ENCODE results near the gene ANO2.

The ANO2 gene

DNA sequence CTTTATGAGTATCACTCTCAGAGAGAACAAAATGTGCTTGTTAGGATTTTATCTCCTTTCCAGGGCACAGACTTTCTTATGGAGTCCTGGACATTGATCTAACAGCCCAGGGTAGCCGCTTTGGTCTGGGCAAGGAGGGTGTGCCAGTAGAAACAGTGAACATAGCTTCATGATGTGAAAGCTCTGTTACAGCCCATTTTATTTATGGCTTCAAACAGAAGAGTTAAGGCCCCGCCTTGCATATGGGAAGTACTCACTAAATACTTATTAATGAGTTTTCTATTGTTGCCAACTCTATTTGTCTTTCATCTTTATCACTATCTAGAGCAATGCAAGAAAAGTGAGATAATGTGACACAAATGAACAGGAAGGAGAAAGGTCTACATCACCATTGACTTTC is 312.6 kb downstream of the ANO2 start:
- H3K27me3 ChIP-seq (ENCODE audit: insufficient read depth, low read length): no peaks in the 10 kb centered on the region
- no peaks in the 10 kb centered on the region for H3K36me3 ChIP-seq (ENCODE audit: insufficient read depth, low read length)
- H3K4me1 ChIP-seq (ENCODE audit: insufficient read depth, low read length): no peaks in the 10 kb centered on the region
- WGBS: 98% methylated on average over 2 of the region's 2 CpGs
- H3K9ac ChIP-seq (ENCODE audit: low read depth, low read length): no peak overlapping the region
- no peaks in the 10 kb centered on the region for H3K9me3 ChIP-seq (ENCODE audit: insufficient read depth, low read depth, low read length)
- no peak overlapping the region for H3K27ac ChIP-seq (ENCODE audit: low read depth, low read length)
- H3K4me3 ChIP-seq (ENCODE audit: low read length): no peak overlapping the region

- no peak overlapping the region for H3K9ac ChIP-seq (ENCODE audit: low read depth, low read length)
- H3K27me3 ChIP-seq (ENCODE audit: insufficient read depth, low read length): no peaks in the 10 kb centered on the region
- no peaks in the 10 kb centered on the region for H3K4me1 ChIP-seq (ENCODE audit: insufficient read depth, low read length)
- H3K9me3 ChIP-seq (ENCODE audit: insufficient read depth, low read depth, low read length): no peaks in the 10 kb centered on the region
- H3K36me3 ChIP-seq (ENCODE audit: insufficient read depth, low read length): no peaks in the 10 kb centered on the region
- H3K27ac ChIP-seq (ENCODE audit: low read depth, low read length): no peak overlapping the region
- no peak overlapping the region for H3K4me3 ChIP-seq (ENCODE audit: low read length)
- 86% methylated on average over 5 of the region's 5 CpGs for WGBS
Observed at GRCh38 chr12:5631497-5631896, 313.6 kb downstream of the ANO2 start.

GRCh38 chr12:5630726-5631125 is 314.3 kb downstream of the ANO2 start:
- Histone ChIP-seq H3K9ac (ENCODE audit: low read depth, low read length) (no peak overlapping the region), H3K4me3 (ENCODE audit: low read length) (no peak overlapping the region), H3K9me3 (ENCODE audit: insufficient read depth, low read depth, low read length) (no peaks in the 10 kb centered on the region), H3K36me3 (ENCODE audit: insufficient read depth, low read length) (no peaks in the 10 kb centered on the region), H3K27ac (ENCODE audit: low read depth, low read length) (no peak overlapping the region), H3K4me1 (ENCODE audit: insufficient read depth, low read length) (no peaks in the 10 kb centered on the region), H3K27me3 (ENCODE audit: insufficient read depth, low read length) (no peaks in the 10 kb centered on the region)
- 92% methylated on average over 4 of the region's 4 CpGs for WGBS

DNA sequence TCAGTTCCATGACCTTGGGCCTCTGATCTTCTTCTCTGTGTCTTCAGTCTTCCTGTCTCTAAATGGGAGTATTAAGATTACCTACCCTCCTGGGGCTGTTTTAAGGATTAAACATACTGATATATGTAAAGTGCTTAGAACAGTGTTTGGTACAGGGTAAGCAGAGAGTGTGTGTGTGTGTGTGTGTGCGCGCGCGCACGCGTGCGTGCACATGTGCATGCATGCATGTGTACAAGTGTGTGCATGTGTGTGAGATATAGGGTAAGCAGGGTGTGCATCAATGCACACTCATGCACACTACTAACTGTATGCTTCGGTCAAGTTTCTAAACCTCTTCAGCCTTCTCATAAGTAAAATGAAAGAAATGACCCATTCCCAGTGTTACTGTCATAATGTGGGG is 316.6 kb downstream of the ANO2 start:
- Histone ChIP-seq H3K9ac (ENCODE audit: low read depth, low read length) (no peak overlapping the region), H3K27me3 (ENCODE audit: insufficient read depth, low read length) (no peaks in the 10 kb centered on the region), H3K9me3 (ENCODE audit: insufficient read depth, low read depth, low read length) (no peaks in the 10 kb centered on the region), H3K27ac (ENCODE audit: low read depth, low read length) (no peak overlapping the region), H3K4me3 (ENCODE audit: low read length) (no peak overlapping the region), H3K36me3 (ENCODE audit: insufficient read depth, low read length) (no peaks in the 10 kb centered on the region), H3K4me1 (ENCODE audit: insufficient read depth, low read length) (0 out of 2 replicates have a peak, but pooled peaks cover under 1% of the 10 kb centered on the region)
- WGBS: 97% methylated on average over 7 of the region's 8 CpGs

DNA sequence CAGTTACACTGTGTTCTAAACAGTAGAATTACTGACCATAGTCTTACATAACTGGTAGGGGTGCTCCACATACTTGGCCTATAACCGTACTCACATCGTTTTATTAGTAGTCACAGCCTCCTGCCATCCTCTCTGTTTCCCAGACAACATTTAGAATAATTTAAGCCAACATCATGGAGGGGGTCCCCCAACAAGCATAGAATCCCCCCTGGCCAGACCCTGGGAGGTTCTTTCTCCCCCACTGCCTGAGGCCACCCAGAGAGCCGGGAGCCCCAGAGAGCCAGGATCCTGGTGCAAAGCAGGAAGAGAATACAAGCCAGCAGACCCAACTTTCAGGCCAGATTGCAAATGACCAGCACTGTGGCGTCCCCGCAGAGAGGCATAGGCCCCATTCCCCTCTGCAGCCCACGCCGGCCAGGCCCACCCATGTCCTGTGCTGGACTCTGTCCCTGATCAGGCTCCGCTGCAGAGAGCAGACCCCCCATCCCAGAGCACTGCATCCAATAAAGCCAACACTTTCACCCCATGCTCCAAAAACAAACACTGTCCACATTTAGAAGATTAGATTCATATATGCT is 317.9 kb downstream of the ANO2 start:
- Histone ChIP-seq H3K4me1 (ENCODE audit: insufficient read depth, low read length) (peaks cover 4% of the 10 kb centered on the region; the same call in 1 of the 2 replicates), H3K9me3 (ENCODE audit: insufficient read depth, low read depth, low read length) (no peaks in the 10 kb centered on the region), H3K36me3 (ENCODE audit: insufficient read depth, low read length) (no peaks in the 10 kb centered on the region), H3K4me3 (ENCODE audit: low read length) (no peak overlapping the region), H3K9ac (ENCODE audit: low read depth, low read length) (no peak overlapping the region), H3K27me3 (ENCODE audit: insufficient read depth, low read length) (no peaks in the 10 kb centered on the region), H3K27ac (ENCODE audit: low read depth, low read length) (no peak overlapping the region)
- WGBS: 83% methylated on average over 8 of the region's 8 CpGs

DNA sequence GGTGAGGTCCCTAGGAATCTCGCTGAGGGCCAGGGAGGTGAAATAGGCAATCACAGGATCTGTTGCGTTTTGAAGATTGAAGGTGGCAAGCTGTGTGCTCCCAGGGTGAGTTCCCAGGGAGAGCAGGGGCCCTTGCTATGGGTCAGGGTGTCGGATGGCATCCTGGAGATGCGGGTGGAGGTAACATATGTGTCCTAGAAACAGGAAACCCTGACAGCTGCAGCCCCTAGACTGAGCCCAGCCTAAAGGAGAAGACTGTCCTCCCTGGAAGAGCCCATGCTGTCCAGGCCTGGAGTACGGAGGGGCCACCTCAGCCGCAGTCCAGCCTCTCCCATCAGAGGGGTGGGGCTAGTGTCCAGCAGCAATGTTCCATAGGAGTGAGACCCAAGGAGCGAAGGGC is 318.9 kb downstream of the ANO2 start:
- Histone ChIP-seq H3K9ac (ENCODE audit: low read depth, low read length) (no peak overlapping the region), H3K36me3 (ENCODE audit: insufficient read depth, low read length) (no peaks in the 10 kb centered on the region), H3K27me3 (ENCODE audit: insufficient read depth, low read length) (no peaks in the 10 kb centered on the region), H3K4me3 (ENCODE audit: low read length) (no peak overlapping the region), H3K27ac (ENCODE audit: low read depth, low read length) (no peak overlapping the region), H3K4me1 (ENCODE audit: insufficient read depth, low read length) (peaks cover 4% of the 10 kb centered on the region; the same call in 1 of the 2 replicates), H3K9me3 (ENCODE audit: insufficient read depth, low read depth, low read length) (no peaks in the 10 kb centered on the region)
- 90% methylated on average over 7 of the region's 7 CpGs for WGBS

DNA sequence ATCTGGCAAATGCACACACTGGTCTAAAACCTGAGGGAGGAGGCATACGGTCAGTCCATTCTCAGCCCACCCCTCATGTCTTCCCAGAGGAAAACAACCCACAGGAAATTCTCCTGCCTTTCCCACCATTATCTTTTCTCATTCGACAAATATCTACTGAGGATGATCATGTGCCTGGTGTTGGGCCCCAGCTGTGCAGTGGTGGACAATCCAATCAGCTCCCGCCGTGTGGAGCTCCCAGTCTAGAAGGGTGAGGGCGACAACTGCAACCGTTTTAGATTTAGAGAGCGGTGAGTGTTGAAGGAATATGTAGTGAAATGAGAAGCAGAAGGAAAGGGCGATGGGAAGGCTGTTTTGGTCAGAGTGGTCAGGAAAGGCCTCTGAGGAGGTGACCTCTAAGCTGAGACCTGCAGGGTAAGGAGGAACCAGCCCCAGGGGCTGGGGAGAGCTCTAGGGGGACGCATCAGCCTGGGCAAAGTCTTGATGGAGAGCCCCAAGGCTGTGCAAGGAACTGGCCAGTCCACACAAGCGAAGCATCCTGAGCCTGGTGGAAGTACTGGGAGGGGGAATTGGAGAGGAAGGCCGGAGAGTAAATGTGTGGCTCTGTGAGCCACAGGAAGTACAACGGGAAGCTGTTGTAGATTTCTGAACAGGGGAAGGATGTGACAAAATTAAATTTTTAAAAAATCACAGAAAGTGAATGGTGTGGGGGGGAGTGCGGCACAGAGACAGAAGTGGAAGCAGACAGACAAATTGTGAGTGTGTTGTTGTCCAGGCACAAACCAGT is 320.4 kb downstream of the ANO2 start:
- H3K27me3 ChIP-seq (ENCODE audit: insufficient read depth, low read length): no peaks in the 10 kb centered on the region
- peaks cover 4% of the 10 kb centered on the region; the same call in 1 of the 2 replicates for H3K4me1 ChIP-seq (ENCODE audit: insufficient read depth, low read length)
- no peaks in the 10 kb centered on the region for H3K9me3 ChIP-seq (ENCODE audit: insufficient read depth, low read depth, low read length)
- 91% methylated on average over 13 of the region's 13 CpGs for WGBS
- H3K27ac ChIP-seq (ENCODE audit: low read depth, low read length): no peak overlapping the region
- no peak overlapping the region for H3K9ac ChIP-seq (ENCODE audit: low read depth, low read length)
- H3K36me3 ChIP-seq (ENCODE audit: insufficient read depth, low read length): no peaks in the 10 kb centered on the region
- no peak overlapping the region for H3K4me3 ChIP-seq (ENCODE audit: low read length)

- H3K4me3 ChIP-seq (ENCODE audit: low read length): no peak overlapping the region
- WGBS: 77% methylated on average over 7 of the region's 7 CpGs
- no peak overlapping the region for H3K9ac ChIP-seq (ENCODE audit: low read depth, low read length)
- no peaks in the 10 kb centered on the region for H3K9me3 ChIP-seq (ENCODE audit: insufficient read depth, low read depth, low read length)
- no peak overlapping the region for H3K27ac ChIP-seq (ENCODE audit: low read depth, low read length)
- H3K27me3 ChIP-seq (ENCODE audit: insufficient read depth, low read length): no peaks in the 10 kb centered on the region
- peaks cover 4% of the 10 kb centered on the region; the same call in 1 of the 2 replicates for H3K4me1 ChIP-seq (ENCODE audit: insufficient read depth, low read length)
- no peaks in the 10 kb centered on the region for H3K36me3 ChIP-seq (ENCODE audit: insufficient read depth, low read length)
Observed at GRCh38 chr12:5623411-5623810, 321.6 kb downstream of the ANO2 start.

GRCh38 chr12:5622280-5622679 is 322.8 kb downstream of the ANO2 start:
- Histone ChIP-seq H3K4me1 (ENCODE audit: insufficient read depth, low read length) (peaks cover 4% of the 10 kb centered on the region; the same call in 1 of the 2 replicates), H3K27ac (ENCODE audit: low read depth, low read length) (no peak overlapping the region), H3K36me3 (ENCODE audit: insufficient read depth, low read length) (no peaks in the 10 kb centered on the region), H3K27me3 (ENCODE audit: insufficient read depth, low read length) (no peaks in the 10 kb centered on the region), H3K9ac (ENCODE audit: low read depth, low read length) (no peak overlapping the region), H3K4me3 (ENCODE audit: low read length) (no peak overlapping the region), H3K9me3 (ENCODE audit: insufficient read depth, low read depth, low read length) (no peaks in the 10 kb centered on the region)
- WGBS: 90% methylated on average over 3 of the region's 3 CpGs

GRCh38 chr12:5621329-5621728 is 323.7 kb downstream of the ANO2 start:
- Histone ChIP-seq H3K4me3 (ENCODE audit: low read length) (no peak overlapping the region), H3K9ac (ENCODE audit: low read depth, low read length) (no peak overlapping the region), H3K4me1 (ENCODE audit: insufficient read depth, low read length) (peaks cover 4% of the 10 kb centered on the region; the same call in 1 of the 2 replicates), H3K27me3 (ENCODE audit: insufficient read depth, low read length) (no peaks in the 10 kb centered on the region), H3K27ac (ENCODE audit: low read depth, low read length) (no peak overlapping the region), H3K9me3 (ENCODE audit: insufficient read depth, low read depth, low read length) (no peaks in the 10 kb centered on the region), H3K36me3 (ENCODE audit: insufficient read depth, low read length) (no peaks in the 10 kb centered on the region)
- 82% methylated on average over 9 of the region's 9 CpGs for WGBS

DNA sequence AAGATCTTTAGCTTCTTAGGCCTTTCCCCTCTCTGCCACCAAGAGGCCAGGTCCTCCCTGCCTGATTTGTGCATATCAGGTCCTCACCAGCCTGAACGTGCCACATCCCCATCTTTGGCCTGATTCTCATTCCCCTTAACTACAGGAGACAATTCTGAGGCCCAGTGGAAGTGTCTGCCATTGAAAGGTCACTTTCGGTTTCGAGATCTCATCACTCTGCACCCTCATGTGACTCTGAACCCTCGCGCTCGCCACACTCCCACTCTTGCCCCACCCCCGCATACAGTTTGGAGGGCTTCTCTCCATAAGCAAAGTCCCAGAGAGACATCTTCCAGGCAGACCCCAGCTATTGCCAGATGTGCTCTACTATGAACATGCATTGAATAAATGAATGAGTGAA is 324.2 kb downstream of the ANO2 start:
- H3K4me1 ChIP-seq (ENCODE audit: insufficient read depth, low read length): peaks cover 4% of the 10 kb centered on the region; the same call in 1 of the 2 replicates
- H3K36me3 ChIP-seq (ENCODE audit: insufficient read depth, low read length): no peaks in the 10 kb centered on the region
- no peak overlapping the region for H3K27ac ChIP-seq (ENCODE audit: low read depth, low read length)
- H3K4me3 ChIP-seq (ENCODE audit: low read length): no peak overlapping the region
- no peaks in the 10 kb centered on the region for H3K27me3 ChIP-seq (ENCODE audit: insufficient read depth, low read length)
- no peak overlapping the region for H3K9ac ChIP-seq (ENCODE audit: low read depth, low read length)
- H3K9me3 ChIP-seq (ENCODE audit: insufficient read depth, low read depth, low read length): no peaks in the 10 kb centered on the region
- WGBS: 93% methylated on average over 7 of the region's 7 CpGs

Measured in HUES64 (cell line).